Sciatic nerve (tissue), 2 donors: ENCODE measurements around the gene PRELID3B. TPM values are rescaled to one million over a fixed set of nuclear protein-coding genes. Genes with fewer than 3 reads are reported as not detected.

Experiments used
- ATAC-seq: fragments of 200-7000 bp; cut with Tn5 transposase; one replicate; pipeline ENCODE4 v1.9.1; 2020; ENCODE audit warnings: mild to moderate bottlenecking, moderate library complexity
- DNase-seq: peaks from one replicate; pipeline ENCODE4 v3.0.0-alpha.2; 2020; ENCODE audit warnings: low spot score
- intact Hi-C: fragments of 100-400 bp; cut with DNase I; formaldehyde crosslinking; loops from one replicate; pipeline ENCODE4 v1.14.2; 2022
- total RNA-seq: library from RNA; stranded (reverse); fragmentation: NEBNext Ultra II Directional; extraction: Animal tissue kit (Norgen Biotek cat#: 25700); gene quantifications from one replicate; pipeline ENCODE4 v1.2.1, GENCODE V29; 2021
- donor health status: DM: no; HTN: no; CAD: no.
- donor health status: DM: no; HTN: no; CAD: no.

PRELID3B gene
- total RNA-seq, 1 donor from 2014 or later = 30.5 TPM

DNA sequence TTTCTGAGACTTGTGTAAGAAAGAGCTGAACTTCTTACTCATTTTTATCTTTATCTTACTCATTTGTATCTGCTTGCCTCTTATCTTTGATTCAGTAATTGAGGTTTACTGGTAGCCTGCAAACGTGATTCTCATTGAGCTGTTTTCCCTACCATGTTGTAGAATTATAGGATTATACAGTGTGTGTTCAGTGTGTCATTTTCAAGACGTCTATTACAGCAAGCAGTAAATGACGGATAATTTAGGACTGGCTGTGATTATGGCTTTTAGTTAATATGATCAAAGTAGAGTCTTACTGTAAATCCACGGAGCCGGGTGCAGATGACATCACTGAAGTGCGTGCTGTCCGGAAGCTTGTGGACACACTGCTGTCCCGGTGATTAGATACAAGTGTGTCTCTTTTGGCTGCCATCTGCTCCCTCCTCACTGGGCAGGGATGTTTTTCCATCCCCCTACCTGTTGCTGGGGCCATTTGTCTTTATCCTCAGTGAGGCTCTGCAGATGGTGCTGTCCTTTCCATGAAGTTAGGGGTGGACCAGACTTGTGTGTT is 55.5 kb downstream of the PRELID3B start:
- DNase-seq = no peak
- intact Hi-C loops = no loop called here
- ATAC-seq = no peak

DNA sequence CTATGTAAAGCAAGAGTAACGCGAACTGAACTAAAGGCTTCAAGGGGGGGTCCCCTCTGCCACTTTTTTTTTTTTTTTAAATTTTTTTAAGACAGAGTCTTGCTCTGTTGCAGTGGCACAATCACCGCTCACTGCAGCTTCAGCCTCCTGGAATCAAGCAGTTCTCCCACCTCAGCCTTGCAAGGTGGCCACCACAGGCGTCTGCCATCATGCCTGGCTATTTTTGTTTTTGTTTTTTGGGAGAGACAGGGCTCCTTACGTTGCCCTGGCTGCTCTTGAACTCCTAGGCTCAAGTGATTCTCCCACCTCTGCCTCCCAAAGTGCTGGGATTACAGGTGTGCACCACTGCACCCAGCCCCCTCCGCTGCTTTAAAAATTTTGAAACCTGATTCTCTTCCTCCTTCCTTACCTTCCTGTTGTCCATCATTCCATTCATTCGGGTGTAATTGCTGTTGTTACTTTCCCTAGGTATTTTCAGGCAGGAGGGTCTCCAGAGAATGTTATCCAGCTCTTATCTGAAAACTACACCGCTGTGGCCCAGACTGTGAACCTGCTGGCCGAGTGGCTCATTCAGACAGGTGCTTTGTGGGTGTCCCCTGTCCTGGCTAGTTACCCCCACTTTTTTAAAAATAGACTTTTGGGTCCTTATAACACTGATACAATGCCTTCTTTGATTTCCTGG is 56.2 kb downstream of the PRELID3B start:
- intact Hi-C loops = no loop called here
- ATAC-seq (no peak), DNase-seq (no peak)

DNA sequence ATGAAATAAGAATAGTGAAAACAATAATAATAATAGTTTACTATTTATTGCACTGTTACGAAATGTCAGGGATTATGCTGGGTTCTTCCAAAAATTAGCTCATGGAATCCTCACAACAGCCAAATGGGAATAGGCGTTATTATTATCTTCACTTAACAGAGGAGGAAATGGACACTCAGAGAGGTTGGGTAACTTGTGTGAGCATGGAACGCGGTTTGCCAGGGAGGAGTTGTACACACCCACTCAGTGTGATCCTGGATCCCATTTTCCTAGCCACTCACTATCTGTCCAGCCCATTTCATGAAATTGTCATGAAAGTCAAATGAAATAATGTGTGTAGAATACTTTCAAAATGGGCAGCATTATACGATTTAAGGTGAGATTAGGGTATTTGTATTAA is 56.9 kb downstream of the PRELID3B start:
- no peak for DNase-seq
- ATAC-seq = peak; percentile 40
- intact Hi-C loops = no loop called here

DNA sequence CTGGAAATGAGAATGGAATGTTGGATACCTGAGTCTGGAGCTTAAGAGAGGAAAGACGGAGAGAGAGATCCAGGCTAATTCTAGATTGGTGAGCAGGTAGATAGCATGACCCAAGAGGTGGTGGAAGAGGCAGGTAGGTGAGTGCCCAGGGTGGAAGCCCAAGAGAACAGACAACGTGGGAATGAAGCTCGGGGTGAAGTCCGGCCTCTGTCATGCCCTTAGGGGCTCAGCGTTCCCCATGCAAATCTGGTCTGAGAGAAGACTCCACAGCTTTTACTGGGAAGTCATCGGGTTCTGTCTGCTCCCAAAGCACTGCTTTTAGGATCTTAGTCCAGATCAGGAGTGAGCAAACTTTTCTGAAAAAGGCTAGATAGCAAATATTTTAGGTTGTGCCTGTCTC is 57.9 kb downstream of the PRELID3B start:
- intact Hi-C loops = no loop called here
- ATAC-seq = no peak
- DNase-seq = no peak

Other genes starting within 250 kb of the PRELID3B start
- 1.5 TPM for gene GNAS-AS1, start 191.9 kb downstream of the PRELID3B start, total RNA-seq
- gene GNAS, start 190.1 kb downstream of the PRELID3B start, total RNA-seq = 617 TPM
- 50.7 TPM for gene NELFCD, start 61.5 kb downstream of the PRELID3B start, total RNA-seq
- 151 TPM for gene CTSZ, start 35.5 kb downstream of the PRELID3B start, total RNA-seq
- gene TUBB1, start 23.4 kb downstream of the PRELID3B start, total RNA-seq = 1.0 TPM
- gene ATP5F1E, start 10.5 kb downstream of the PRELID3B start, total RNA-seq = 38.4 TPM
- 0.36 TPM for gene ZNF831, start 121.0 kb upstream of the PRELID3B start, total RNA-seq